Fibroblast of lung (primary cell): ENCODE measurements around the gene HOXC11.
A peak's percentile ranks its signal among the peaks of the same experiment; 100 is the strongest.

Source experiments
- CTCF ChIP-seq, 2 donors: IDR thresholded peaks in 1 of 2; conservative IDR thresholded peaks in 1 of 2; 1 replicate in 1 of 2; 2 replicates in 1 of 2; pipeline ENCODE4 v1.5.1; 2011 to 2012; ENCODE audit warnings: low read length in 2 of 2, control low read depth in 1 of 2, inconsistent platforms in 1 of 2, low read depth in 1 of 2, mild to moderate bottlenecking in 1 of 2
- EZH2 ChIP-seq: IDR thresholded peaks from 2 replicates; pipeline ENCODE4 v1.5.1; 2012; ENCODE audit warnings: low read length, control low read depth, mild to moderate bottlenecking; ENCODE audit errors: missing control alignments

GRCh38 chr12:53952871-53953734, 19.8 kb upstream of the HOXC11 start:
- TF ChIP-seq CTCF (conservative IDR thresholded peaks at IDR 0.05 in 1 of 2, IDR thresholded peaks at IDR 0.05 in 1 of 2; ENCODE audit: low read depth in 1 of 2, low read length in 2 of 2) (no peak), EZH2 (peak; percentile 57)
